HG03039 (cell line): ENCODE measurements around the gene GOLGA6D.
"Not testable (repeated sequence)": the region's sequence is repeated elsewhere in the genome, so short reads cannot be mapped to it uniquely, and the experiment has no call there.

Source experiments
- ATAC-seq: cut with Tn5 transposase; IDR thresholded peaks from one replicate; pipeline ENCODE4 v1.9.1; 2021; ENCODE audit warnings: mild to moderate bottlenecking, moderate library complexity; ENCODE audit not compliant: unreplicated experiment

The GOLGA6D gene

GRCh38 chr15:75332093-75332492 is 49.5 kb downstream of the GOLGA6D start:
- ATAC-seq: not testable (repeated sequence)

DNA sequence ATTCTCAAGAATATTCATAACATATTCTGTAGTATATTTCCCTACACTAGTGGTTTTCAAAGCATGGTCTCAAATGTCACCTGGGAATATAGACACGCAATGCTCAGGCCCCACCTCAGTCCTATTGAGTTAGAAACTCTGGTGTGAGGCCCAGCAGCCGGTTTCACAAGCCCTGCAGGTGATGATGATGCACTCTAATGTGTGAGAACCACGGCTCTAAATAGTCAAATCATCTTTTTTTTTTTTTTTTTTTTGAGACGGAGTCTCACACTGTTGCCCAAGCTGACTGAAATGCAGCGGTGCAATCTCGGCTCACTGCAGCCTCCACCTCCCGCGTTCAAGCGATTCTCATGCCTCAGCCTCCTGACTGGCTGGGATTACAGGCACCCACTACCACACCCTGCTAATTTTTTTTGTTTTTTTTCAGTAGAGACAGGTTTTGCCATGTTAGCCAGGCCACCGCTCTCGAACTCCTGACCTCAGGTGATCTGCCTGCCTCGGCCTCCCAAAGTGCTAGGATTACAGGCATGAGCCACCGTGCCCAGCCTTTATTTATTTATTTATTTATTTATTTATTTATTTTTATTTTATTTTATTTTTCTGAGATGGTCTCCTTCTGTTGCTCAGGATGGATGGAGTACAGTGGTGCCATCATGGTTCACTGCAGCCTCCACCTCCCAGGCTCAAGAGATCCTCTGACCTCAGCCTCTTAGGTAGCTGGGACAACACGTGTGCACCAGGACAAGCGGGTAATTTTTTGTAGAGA is 51.2 kb downstream of the GOLGA6D start:
- not testable (repeated sequence) for ATAC-seq

DNA sequence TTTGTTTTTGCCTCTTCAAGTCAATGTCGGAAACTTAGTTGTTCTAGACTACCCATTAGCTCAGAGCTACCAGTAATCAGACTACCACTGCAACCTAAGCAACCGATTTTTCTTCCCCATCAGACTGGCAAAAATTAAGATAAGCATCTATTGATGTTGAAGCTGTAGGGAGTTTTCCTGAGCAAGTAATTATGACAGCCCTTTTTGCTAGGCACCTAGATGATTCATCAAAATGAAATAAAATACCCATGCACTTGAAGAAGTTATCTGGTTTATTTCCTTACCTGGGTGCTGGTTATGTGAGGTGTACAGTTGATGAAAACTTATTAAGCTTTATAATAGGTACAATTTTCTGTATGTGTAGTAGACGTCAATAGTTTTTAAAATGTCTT is 52.7 kb downstream of the GOLGA6D start:
- ATAC-seq: no peak

DNA sequence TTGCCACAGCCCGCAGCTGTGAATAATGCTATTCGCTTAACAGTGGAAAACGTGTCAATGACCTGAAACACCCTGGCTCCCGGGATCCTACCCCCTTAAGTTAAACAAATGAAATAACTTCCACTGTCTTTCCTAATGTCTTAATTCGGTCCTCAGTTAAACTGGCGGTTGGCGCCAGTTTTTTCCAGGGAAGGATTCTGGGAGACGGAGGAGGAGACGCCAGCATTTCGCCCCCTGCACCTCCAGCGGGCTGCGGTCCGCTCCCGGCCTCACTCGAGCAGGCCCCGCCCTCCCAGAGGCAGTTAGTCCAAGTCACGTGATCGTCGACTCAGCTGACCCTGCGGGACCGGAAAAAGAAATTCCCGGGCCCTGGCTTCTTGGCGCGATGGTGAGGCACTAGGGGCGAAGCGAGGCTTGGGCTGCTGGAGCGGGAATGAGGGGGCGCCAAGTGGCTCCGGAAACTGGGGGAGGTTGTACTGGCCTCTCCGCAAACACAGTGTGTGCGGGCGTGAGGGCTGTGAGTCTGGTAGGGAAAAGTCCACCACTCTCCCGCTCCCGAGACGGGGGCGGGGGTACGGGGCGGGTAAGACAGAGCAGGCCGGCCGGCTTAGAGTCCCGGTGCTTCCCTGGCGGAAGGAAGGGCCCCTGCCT is 53.2 kb downstream of the GOLGA6D start, which contains the start of gene COMMD4:
COMMD4 (plus strand) TSS at position 359 of the 651 bp plus-strand sequence; CDS start at position 386, 27 bp downstream.
- ATAC-seq: no peak

DNA sequence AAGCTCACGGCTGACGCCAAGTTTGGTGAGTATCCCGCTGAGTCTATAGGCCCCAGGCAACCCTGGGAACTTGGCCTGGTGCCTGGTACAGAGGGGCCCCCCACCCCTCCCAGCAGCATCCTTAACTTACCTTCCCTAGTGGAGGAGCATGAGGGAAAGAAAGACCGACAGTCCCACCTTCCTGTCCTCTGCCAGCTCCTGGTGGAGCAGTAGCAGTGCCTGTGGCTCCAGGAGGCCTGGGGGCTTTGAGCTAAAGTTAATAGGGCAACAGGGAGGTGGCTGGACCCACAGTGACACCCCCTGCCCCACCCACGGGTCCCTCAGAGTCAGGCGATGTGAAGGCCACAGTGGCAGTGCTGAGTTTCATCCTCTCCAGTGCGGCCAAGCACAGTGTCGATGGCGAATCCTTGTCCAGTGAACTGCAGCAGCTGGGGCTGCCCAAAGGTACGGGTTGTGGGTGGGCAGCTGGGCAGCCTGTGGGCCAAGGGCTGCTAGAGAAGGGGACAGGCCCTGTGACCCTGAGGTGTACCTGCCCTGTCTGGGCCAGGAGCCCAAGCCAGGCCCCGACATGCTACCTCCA is 56.1 kb downstream of the GOLGA6D start:
- no peak for ATAC-seq

GRCh38 chr15:75339531-75340240 is 57.1 kb downstream of the GOLGA6D start:
- no peak for ATAC-seq

DNA sequence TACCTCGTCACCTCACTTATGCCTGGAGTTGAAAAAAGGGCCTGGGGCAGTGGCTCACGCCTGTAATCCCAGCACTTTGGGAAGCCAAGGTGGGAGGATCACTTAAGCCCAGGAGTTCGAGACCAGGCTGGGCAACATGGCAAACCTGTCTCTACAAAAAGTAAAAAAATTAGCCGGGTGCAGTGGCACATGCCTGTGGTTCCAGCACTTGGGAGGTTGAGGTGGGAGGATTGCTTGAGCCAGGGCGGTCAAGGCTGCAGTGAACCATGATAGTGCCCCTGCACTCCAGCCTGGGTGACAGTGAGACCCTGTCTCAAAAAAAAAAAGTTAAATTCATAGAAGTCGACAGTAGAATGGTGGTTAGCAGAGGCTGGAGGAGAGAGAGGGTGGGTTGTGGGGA is 59.6 kb downstream of the GOLGA6D start:
- ATAC-seq: no peak

GRCh38 chr15:75343953-75344352 is 61.3 kb downstream of the GOLGA6D start:
- ATAC-seq: not testable (repeated sequence)
